HuH-7.5 (cell line): ENCODE results near the gene C16orf46.
"Not testable (repeated sequence)": the region's sequence is repeated elsewhere in the genome, so short reads cannot be mapped to it uniquely, and the experiment has no call there.

Source experiments
- DNase-seq: peaks from one replicate; pipeline ENCODE4 v3.0.0; 2011; ENCODE audit warnings: low spot score

The C16orf46 gene, protein sequence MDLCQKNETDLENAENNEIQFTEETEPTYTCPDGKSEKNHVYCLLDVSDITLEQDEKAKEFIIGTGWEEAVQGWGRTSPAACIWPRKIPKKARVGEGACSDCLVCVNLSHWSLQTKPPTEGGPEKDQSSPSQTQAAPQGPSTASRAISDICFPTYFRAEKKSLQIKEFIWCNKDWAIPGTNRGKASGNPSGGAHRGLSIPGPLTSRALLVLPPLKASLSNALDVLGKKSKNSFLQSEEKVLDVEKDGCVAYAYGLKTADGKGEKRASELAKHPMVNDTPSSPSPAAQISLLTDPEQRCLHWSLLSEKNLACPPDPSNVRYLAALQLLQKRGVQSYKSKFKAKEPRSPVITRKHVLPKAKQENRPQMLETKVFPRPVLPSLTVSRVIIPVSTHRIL

DNA sequence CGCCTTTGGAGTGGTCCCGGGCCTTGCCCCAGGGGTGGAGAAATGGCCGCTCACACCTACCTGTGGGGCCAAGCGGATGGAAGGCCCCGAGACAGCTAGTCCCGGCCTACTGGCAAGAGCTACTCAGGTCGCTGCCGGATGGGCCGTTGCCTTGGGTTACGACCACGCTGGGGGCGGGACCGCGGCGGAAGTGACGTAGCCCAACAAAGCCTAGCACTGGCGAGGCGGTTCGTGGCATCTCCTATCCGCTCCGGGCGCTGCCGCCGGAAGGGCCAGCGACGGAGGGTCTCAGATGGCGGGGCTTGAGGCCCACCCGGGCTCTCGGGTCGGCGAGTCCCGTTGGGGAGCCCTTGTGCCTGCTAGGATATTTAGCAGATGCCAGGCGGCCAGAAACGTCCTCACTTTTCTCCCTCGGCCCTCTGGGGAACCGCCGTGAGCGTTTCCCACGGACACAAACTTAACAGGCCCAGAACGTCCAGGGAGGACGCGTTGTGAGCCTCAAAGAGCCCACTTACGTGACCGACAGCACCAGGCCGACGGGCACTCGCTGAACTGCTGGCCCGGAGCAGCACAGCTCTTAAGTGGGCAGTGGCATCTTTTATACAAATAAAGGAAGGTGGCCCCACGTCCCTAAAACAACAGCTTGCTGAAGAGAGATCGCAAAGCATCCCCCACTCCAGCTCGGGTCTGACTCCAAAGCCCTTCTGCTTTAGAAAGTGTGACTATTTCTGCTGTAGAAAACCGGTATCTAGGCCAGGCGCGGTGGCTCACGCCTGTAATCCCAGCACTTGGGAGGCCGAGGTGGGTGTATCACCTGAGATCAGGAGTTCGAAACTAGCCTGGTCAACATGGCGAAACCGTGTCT, at the start of gene C16orf46:
TSS of gene C16orf46 (minus strand) at position 163 of the 865 bp plus-strand sequence. CDS start 13,283 bp downstream, outside the sequence.
- peak; percentile 93 for DNase-seq

DNA sequence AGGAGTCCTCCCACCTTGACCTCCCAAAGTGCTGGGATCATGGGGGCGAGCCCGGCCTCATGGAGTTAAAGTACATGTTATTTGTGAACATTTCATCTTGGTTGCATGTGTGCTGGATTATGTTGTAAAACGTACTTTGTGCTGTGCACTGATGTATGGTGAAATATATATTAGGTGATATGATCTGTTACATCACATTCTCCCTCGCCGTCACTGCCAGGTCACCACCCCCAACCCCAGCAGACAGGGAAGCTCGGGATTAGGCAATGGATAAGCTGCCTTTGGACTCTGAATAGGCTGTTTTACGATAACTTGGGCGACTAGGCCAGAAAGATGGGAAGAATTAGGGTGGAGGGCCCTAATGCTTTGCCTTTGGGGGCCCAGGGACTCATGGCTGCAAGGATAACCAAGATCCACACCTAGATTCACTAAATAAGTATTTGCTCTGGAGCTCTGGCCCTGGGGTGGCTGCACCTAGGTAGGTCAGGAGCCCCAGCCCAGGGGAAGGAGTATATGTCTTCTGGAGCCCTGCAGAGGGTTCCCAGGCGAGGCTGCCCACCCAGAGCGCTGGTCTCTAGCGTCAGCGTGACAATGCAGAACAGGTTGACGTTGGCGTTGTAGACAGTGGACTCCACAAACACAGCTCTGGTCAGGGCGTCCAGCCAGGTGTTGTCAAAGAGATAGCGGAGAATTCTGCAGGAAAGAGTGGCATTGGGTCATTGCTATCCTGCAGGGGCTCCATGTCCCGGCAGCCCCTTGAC, 46.2 kb upstream of the C16orf46 start:
- peak; percentile 59 for DNase-seq

DNA sequence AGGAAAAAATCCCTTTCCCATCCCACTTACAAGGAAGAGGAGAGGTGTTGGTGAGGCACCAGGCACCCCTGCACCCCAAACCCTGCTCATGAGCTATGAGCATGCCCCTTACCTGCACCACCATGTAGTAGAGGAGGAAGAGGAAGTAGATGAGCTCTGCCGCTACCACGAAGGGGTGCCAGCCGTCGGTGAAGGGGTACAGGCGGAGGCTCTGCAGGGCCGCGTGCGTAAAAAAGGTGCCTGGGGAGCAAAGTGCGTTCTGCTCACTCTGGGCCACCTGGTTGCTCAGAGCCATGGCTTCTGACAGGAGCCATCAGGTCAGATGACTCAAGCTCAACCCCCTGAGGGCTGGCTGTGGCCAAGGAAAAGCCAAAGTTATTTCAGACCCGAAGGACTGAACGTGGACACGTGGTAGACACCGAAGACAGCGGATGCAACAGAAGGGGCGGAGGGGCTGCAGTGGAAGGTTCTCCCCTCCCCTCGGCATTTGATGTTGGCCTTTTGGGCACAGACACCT, 44.5 kb upstream of the C16orf46 start:
- DNase-seq, result no peak

DNA sequence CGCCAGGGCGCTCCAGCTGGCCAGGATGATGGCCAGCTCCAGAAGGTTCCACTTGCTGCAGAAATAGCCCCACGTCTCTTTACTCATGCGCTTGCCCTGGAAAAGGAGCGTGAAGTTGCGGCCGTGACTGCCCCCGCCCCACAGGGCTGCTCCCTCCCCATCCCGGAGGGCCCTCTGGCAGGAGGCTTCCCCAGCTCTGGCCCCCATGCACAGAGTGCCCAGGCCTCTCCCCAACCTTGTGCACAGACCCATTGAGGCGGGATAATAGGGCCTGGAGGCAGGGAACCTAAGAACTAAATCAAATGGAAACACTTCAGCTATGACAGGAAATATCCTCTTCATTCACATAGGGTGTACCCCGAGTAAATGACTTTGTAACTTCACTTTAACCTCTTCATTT, 40.4 kb upstream of the C16orf46 start:
- no peak for DNase-seq

DNA sequence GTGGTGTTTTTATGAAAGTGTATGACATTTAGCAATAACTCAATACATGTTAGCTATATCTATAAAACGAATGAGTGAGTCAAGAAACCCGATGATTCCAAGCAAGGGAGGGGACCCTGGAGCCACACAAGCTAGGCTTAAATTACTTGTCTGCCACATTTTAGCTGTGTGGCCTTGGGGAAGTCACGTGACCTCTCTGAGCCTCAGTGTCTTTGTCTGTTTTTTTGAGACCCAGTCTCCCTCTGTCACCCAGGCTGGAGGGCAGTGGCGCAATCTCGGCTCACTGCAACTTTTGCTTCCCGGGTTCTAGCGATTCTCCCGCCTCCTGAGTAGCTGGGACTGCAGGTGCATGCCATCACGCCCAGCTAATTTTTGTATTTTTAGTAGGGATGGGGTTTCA, 39.2 kb upstream of the C16orf46 start:
- no peak for DNase-seq

DNA sequence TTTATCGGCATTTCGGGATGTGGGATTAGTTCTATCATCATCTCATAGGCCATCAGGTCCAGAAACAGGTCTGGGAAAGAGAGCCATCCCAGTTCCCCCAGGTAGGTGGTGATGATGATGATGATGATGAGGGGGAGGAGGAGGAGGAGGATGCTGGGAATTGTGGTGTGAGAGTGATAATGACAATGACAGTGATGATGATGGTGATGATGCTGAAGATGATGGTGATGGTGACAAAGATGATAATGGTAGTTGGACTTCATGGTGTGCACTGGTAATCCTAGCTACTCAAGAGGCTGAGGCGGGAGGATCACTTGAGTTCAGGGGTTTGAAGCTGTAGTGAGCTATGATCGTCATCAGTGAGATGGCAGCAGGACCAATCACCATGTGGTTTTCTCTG, 35.4 kb upstream of the C16orf46 start:
- no peak for DNase-seq

DNA sequence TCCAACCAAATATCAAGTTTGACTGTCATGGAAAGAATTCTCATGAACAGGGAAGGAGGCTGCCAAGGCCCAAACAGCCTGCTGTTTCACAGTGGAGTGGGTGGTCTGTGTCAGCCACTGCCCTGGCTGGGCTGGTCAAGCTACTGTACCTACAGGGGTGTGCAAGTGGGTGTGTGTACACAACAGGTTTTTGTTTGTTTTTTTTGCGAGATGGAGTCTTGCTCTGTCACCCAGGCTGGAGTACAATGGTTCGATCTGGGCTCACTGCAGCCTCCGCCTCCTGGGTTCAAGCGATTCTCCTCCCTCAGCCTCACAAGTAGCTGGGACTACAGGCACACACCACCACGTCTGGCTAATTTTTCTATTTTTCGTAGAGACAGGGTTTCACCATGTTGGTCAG, 32.2 kb upstream of the C16orf46 start:
- DNase-seq, result not testable (repeated sequence)

DNA sequence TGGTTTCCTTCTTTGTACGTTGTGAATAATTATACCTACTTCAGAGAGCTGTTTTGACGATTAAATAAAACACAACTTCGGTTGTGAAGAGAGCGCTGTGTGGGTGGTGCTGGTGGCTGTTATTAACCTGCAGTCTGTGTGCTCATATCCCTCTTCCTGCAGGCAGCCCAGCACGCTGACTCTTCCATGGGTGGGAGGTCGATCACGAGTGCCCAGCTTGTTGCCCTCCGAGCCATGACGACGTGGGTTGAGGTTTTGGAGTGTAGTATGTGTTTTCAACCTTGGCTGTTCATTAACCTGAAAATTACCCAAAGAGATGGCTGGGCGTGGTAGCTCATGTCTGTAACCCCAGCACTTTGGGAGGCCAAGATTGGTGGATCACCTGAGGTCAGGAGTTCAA, 30.5 kb upstream of the C16orf46 start:
- DNase-seq, result no peak

DNA sequence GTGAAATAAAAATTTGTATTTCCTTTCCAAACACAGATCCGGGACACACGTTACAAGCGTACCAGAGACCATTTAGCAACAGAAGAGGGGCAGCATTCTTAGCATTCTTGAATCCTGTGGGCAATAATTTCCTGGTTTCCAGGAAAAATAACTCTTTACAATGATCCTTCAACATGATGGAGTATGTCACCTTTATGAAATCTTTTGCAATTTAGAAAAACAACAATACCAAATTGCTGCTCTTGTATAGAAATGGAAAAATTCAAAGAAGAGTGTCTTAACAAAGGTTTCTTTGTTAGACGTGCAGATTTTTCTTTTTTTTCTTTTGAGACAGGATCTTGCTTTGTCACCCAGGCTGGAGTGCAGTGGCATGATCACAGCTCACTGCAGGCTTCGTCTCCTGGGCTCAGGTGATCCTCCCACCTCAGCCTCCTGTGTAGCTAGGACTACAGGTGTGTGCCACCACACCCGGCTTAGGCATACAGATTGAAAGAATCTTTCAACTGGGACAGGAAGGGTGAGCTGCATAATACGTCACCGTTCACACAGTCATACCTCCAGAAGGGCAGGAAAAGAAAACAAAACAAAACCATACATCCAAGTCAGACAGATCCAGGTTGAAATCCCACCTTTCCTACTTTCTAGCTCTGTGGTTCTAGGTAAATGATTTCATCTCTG, 29.9 kb upstream of the C16orf46 start:
- DNase-seq, result no peak

DNA sequence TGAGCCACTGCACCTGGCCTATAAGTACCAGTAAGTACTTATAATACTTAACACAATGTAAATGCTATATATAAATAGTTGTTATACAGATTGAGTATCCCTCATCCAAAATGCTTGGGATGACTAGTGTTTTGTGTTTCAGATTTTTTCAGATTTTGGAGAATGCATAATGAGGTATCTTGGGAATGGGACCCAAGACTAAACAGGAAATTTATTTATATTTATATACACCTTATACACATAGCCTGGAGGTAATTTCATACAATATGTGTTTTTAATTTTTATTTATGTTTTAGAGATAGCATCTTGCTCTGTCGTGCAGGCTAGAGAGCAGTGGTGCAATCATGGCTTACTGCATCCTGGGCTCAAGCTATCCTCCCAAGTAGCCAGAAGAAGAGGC, 28.9 kb upstream of the C16orf46 start:
- DNase-seq, result no peak

DNA sequence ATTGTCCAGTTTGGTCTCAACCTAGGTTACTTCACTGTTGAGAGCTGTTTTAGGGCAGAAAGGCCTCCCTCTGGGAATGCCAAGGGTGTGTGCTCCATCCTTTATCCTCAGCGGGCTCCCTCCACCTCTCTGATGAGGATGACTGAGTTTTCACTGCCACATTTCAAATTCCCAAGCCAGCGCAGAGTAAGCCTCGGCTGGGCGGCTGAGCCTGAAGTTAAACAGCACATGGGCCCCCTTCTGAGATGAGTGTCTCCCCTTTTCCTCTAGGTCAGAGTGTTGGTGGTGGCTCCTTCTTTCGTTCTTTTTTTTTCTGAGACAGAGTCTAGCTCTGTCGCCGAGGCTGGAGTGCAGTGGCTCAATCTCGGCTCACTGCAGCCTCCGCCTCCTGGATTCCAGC, 24.7 kb upstream of the C16orf46 start:
- DNase-seq, result no peak

DNA sequence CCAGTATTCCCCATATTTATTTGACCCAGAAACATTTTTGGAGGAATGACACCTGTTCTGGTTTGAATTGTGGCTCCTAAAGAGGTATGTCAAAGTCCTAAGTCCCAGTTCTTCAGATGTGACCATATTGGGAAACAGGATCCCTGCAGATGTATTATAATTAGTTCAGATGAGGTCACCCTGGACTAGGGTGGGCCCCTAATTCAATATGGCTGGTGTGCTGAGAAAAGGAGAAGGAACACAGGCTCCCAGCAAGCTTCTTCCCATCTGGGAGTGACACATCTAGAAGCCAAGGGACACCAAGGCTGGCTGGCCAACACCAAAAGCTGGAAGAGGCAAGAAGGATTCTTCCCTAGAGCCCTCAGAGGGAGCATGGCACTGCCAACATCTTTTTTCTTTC, 22.9 kb upstream of the C16orf46 start:
- no peak for DNase-seq

DNA sequence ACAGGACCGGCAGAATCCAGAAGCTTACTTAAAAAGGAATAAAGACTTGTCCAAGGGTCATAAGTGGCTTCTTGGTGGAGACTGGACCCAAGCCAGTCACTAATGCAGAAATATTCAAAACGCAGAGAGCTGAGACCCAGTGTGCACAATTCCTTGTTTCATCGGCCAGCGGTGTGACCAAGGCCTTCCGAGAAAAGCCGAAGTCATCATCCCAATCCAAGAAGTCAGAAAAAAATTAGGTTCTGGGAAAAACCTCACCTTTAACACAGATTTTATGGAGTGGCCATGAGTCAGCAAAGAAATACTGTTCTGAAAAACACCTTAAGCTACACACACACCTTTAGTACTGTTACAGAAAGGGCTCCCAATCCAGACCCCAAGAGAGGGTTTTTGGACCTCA, 20.2 kb upstream of the C16orf46 start:
- DNase-seq, result no peak

DNA sequence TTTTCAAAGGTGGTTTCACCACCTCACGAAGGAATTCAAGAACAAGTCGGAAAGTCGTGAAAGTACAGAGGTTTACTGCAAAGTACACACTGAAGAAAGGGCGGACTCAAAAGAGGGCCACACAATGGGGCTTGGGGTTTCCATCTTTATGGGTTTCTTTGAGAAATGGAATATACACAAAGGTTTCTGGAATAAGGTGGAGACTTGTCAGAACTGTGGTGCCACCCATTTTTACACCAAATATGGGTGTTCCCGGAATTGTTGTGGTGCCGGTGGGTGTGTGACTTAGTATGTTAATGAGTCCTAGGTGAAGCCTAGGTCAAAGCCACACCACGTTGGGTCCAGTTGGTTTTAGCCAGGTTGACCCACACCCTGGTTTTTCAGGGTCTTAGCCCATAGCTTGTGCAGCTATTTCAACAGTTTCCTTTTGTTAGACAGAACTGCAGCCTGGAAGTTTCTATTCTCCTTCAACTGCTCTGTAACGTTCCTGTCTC, 19.7 kb upstream of the C16orf46 start:
- no peak for DNase-seq

DNA sequence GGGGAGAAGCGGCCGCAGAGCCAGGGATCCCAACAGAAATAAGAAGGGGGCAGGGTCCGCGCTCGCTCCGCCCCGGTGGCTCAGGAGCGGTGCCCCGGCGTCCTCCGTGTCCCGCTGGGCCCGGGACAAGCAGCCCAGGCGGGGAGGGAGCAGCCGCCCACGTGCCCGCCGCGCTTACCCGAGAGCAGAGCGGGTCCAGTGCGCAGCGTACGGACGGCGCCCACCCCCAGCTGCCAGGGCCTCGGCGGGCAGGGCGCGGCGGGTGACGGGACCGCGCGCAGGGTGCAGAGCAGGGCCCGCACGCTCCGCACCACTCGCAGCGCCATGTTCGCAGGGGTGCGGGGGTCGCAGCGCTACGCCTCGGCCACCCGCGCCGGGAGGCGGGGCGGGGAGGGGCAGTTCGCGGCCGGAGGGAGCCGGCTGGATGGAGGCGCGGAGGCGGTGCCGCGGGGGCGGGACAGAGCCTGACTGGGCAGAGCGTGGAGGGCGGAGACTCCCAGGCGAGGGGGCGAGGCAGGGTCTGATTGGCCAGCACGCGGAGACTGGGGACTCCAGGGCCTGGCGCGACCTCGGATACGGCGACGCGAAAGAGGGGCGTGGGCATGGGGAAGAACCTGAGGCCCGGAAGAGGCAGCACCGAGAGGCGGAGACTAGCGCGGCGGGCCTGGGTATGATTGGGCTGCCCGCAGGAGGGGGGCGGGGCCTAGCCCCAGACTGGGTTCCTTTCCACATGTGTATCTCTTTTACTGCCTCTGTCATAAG, 19.1 kb upstream of the C16orf46 start, which contains the start of gene GCSH:
TSS of gene GCSH (minus strand) at position 443 of the 762 bp plus-strand sequence. CDS start at position 326, 117 bp downstream.
- DNase-seq, result peak; percentile 91

DNA sequence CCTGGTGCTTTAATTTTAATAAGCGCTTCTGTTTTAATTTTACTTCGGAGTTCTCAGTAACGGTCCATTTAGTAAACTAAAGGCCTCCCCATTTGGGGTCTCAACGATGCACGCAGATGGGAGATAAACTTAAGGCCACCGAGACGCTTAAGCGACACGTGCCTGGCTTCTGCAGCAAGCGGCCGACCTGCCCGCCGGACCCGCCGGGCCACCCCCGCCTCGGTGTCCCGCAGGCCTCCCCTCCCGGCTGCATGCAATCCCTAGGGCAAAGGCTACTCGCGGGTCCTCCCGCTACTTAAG, 18.6 kb upstream of the C16orf46 start:
- no peak for DNase-seq

DNA sequence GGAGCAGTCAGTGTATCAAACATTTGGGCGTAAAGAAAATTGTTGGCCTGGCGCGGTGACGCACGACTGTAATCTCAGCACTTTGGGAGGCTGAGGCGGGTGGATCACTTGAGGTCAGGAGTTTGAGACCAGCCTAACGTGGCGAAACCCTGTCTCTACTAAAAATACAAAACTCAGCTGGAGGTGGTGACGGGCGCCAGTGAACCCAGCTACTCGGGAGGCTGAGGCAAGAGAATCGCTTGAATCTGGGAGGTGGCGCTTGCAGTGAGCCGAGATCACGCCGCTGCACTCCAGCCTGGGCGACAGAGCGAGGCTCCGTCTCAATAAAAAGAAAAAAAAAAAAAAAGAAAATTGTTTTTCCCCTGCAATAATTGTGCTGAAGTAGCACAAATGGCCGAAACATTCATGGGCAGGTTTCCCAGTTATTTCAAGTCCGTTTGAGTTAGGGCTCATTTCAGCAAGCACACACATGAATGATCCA, 17.8 kb upstream of the C16orf46 start:
- DNase-seq, result no peak

DNA sequence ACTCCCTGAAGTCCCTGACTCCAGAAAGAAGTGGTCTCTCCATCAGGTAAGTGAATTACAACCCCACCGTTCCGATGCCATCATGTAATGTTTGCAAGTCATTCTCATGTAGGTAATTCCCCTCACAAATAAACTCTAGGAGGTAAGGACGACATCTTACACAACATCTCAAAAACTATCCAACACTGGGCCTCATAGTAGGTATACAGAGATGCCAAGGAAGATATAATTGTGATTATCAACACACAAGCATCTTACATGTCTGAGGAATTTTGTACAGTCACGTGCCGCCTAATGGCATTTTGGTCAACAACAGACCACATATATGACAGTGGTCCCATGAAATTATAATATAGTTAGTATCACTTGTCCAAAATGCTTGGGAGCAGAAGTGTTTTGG, 11.8 kb upstream of the C16orf46 start:
- no peak for DNase-seq

DNA sequence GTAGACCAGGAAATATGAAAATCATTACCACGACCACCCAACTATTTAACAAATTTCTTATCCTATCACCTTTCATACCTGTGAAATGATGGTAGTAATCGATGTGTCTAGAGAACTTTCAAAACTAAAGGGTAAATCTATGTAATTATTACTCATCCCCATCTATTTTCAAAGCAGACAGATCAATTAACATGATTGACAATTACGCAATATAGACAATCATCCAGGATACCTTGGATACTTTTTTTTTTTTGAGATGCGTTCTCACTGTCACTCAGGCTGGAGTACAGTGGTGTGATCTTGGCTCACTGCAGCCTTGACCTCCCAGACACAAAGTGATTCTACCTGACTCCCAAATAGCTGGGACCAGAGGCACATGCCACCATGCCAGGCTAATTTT, 4.0 kb upstream of the C16orf46 start:
- no peak for DNase-seq

DNA sequence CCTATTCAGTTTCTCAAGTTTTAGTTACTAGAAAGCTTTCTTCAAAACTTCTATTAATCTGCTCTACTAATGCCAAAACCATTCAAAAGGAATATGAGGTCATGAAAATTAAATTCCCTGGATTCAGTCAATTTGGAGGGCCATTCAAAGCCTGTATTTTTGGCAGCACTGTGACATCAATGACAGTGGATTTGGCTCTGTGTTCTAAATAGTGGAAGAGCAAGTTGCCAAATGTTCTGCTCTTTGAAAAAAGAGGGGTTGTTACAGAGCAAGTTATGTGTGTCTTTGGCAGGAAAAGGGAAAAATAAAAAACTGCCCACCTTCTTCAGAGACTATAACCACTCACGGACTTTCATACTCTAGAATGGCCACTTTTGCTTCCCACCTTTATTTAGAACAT, 3.2 kb upstream of the C16orf46 start:
- no peak for DNase-seq
